Choroid plexus epithelial cell (primary cell): ENCODE measurements around the gene MYBL2.

Experiments used
- DNase-seq: peaks from one replicate; pipeline ENCODE4 v3.0.0-alpha.2; 2010; ENCODE audit warnings: low read depth
- H3K4me3 ChIP-seq: 2 replicates; pipeline ENCODE4 v1.5.1; 2011; ENCODE audit warnings: low read depth, mild to moderate bottlenecking, control low read depth, low read length, moderate library complexity
- CTCF ChIP-seq: conservative IDR thresholded peaks from 2 replicates; pipeline ENCODE4 v1.5.1; 2011; ENCODE audit warnings: low read depth, mild to moderate bottlenecking, control low read depth, inconsistent platforms, low read length, moderate library complexity

The MYBL2 gene

GRCh38 chr20:43716123-43716522 lies 49.2 kb downstream of the MYBL2 start:
- no peak overlapping the region for H3K4me3 ChIP-seq
- no peak for DNase-seq
- TF ChIP-seq CTCF = no peak

- H3K4me3 ChIP-seq = no peak overlapping the region
- no peak for TF ChIP-seq CTCF
- no peak for DNase-seq
Observed at GRCh38 chr20:43716757-43717615, 50.1 kb downstream of the MYBL2 start.

GRCh38 chr20:43717616-43717995 lies 50.7 kb downstream of the MYBL2 start:
- DNase-seq = no peak
- no peak overlapping the region for H3K4me3 ChIP-seq
- no peak for TF ChIP-seq CTCF

- H3K4me3 ChIP-seq = no peak overlapping the region
- TF ChIP-seq CTCF = no peak
- no peak for DNase-seq
Observed at GRCh38 chr20:43720007-43720406, 53.1 kb downstream of the MYBL2 start.

GRCh38 chr20:43721097-43721428 lies 54.1 kb downstream of the MYBL2 start:
- no peak for DNase-seq
- no peak for TF ChIP-seq CTCF
- H3K4me3 ChIP-seq = no peak overlapping the region

DNA sequence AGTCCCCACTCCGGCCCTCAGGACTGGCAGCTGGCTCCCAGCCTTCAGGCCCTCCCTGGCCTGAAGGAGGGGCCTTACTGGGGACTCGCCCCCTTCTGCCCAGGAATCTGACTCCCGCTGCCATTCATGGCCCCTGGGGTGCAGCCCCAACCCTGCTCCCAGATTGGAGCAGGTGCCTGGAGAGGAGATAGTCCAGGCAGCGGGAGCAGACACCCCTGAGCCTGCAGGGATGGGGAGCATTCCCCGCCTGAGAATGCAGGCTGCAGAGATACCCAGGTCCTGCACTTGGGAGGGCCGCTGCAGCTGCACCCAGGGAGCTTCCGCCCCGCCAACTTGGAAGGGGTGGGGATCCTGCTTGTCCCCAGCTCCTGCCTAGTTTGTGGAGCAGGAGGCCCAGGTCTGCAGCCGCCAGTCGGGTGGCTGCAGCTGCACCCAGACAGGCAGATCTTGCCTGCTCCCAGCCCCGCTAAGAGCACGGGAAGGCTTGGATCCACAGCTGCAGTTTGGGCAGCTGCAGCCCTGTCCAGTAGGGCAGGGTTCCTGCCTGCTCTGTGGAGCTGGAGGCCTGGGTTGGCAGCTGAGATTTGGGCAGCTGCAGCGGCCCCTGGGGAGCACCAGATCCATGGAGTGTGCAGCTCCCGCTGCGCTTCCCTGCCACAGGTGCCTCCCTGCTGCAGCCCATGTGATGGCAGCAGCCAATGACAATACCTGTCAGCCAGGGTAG lies 54.7 kb downstream of the MYBL2 start:
- no peak for DNase-seq
- H3K4me3 ChIP-seq = no peak overlapping the region
- no peak for TF ChIP-seq CTCF

DNA sequence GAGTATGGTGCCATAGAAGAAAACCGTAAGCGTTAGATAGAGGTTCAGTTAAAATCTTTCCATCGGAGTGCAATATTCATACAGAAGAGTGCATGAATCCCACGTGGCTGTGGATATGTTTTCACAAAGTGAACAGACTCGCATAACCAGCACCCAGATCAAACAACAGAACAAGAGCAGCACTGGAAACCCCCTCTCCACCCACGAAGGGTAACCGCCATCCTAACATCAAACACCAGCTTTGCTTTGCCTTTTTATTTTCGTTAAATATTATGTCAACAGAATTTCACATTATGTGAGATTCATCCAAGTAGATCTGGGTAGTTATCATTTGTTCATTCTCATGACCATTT lies 55.2 kb downstream of the MYBL2 start:
- TF ChIP-seq CTCF = no peak
- no peak overlapping the region for H3K4me3 ChIP-seq
- no peak for DNase-seq
